IPS-18c (cell line): ENCODE data around the gene POMGNT1.

Source experiments
- H3K4me3 ChIP-seq: 2 replicates; pipeline ENCODE4 v1.7.0; 2013; ENCODE audit warnings: low read depth, mild to moderate bottlenecking, low read length, moderate library complexity; ENCODE audit not compliant: insufficient read depth
- H3K9me3 ChIP-seq: one replicate; pipeline ENCODE4 v1.6.1; 2013; ENCODE audit warnings: mild to moderate bottlenecking, low read length, moderate library complexity; ENCODE audit not compliant: control insufficient read depth, insufficient read depth

POMGNT1 gene

DNA sequence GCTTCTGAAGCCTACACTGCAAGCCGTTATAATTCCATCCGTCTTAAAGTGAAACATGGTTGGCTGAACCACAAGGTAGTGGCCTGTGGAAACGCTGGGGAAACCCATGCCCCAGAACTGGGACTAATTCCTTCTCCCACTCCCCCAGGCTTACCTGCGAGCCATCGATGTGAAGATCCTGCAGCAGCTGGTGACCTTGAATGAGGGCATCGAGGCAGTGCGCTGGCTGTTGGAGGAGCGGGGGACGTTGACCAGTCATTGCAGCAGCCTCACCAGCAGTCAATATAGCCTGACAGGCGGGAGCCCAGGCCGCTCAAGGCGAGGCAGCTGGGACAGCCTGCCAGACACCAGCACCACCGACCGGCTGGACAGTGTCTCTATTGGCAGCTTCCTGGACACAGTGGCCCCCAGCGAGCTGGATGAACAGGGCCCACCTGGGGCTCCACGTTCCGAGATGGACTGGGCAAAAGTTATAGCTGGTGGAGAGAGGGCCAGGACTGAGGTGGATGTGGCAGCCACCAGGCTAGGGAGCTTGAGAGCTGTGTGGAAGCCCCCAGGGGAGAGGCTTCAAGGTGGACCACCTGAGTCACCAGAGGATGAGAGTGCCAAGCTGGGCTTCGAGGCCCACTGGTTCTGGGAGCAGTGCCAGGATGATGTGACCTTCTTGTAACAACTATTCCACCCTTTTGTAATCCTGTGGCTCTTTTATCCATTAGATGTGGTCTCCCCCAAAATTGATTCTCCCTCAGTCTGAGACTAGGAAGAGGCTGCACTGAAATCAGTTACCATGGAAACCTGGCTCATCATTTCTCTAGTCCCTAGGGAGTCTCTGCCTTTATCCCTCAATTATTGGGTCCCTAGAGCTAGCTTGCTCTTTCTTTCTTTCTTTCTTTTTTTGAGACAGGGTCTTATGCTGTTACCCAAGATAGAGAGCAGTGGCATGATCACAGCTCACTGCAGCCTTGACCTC lies 21.6 kb upstream of the POMGNT1 start:
- Histone ChIP-seq H3K9me3 (peaks cover 2% of the 10 kb centered on the region), H3K4me3 (no peak overlapping the region)

DNA sequence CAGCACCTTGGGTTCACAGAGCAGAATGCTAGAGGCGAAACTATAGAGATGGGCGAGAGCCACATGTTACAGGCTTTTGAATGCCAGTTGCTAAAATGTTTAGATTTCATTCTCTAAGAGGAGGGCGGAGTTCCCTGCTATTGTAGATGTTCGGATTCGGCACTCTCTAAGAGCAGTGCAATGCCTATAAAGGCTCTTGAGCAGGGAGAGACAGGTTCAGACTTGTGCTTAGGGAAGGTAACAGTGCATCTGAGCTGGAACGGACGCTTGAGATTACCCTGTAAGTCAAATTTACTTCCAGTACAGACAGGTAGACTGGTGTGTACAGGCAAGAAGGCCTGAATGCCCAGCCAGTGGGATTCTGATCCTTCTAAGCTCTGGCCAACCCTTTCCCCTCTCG lies 20.2 kb upstream of the POMGNT1 start:
- H3K4me3 ChIP-seq = no peak overlapping the region
- H3K9me3 ChIP-seq = peaks cover 2% of the 10 kb centered on the region

DNA sequence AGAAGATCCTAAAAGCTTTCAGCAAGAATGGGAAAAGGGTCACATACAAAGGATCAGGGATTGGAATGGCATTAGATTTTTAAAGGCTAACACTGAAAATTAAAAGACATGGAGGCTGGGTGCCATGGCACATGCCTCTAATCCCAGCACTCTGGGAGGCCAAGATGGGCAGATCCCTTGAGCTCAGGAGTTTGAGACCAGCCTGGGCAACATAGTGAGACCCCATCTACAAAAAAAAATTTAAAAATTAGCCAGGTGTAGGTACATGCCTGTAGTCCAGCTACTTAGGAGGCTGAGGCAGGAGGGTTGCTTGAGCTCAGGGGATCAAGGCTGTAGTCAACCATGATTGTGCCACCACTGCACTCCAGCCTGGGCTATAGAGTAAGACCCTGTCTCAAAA lies 17.3 kb upstream of the POMGNT1 start:
- H3K4me3 ChIP-seq = no peak overlapping the region
- peaks cover 2% of the 10 kb centered on the region for H3K9me3 ChIP-seq

- no peak overlapping the region for H3K4me3 ChIP-seq
- H3K9me3 ChIP-seq = no peaks in the 10 kb centered on the region
Observed at GRCh38 chr1:46211051-46211450, 12.8 kb upstream of the POMGNT1 start.

DNA sequence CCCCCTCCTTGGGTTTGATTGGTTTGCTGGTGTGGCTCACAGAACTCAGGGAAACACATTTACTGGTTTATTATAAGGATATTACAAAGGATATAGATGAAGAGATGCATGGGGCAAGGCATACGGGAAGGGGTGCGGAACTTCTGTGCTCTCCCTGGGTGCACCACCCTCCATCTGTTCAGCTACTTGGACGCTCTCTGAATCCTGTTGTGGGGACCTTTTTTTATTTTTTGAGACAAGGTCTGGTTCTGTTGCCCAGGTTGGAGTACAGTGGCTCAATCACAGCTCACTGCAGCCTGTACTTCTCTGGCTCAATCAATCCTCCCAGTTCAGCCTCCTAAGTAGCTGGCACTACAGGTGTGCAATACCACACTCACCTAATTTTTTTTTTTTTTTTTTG lies 12.3 kb upstream of the POMGNT1 start:
- Histone ChIP-seq H3K4me3 (no peak overlapping the region), H3K9me3 (no peaks in the 10 kb centered on the region)

- H3K4me3 ChIP-seq = no peak overlapping the region
- H3K9me3 ChIP-seq = no peaks in the 10 kb centered on the region
Observed at GRCh38 chr1:46206399-46206798, 8.2 kb upstream of the POMGNT1 start.

GRCh38 chr1:46205791-46206190 lies 7.6 kb upstream of the POMGNT1 start:
- H3K4me3 ChIP-seq = no peak overlapping the region
- H3K9me3 ChIP-seq = no peaks in the 10 kb centered on the region

- Histone ChIP-seq H3K4me3 (no peak overlapping the region), H3K9me3 (no peaks in the 10 kb centered on the region)
Observed at GRCh38 chr1:46205141-46205540, 6.9 kb upstream of the POMGNT1 start.

- Histone ChIP-seq H3K9me3 (no peaks in the 10 kb centered on the region), H3K4me3 (0 out of 2 replicates have a peak overlapping the region, but pooled peaks have one; percentile 98)
Observed at GRCh38 chr1:46204406-46204742, 6.1 kb upstream of the POMGNT1 start.

GRCh38 chr1:46203738-46204405 lies 5.6 kb upstream of the POMGNT1 start:
- H3K4me3 ChIP-seq = peak overlapping the region; percentile 98
- H3K9me3 ChIP-seq = no peaks in the 10 kb centered on the region

GRCh38 chr1:46199233-46199749 lies 1.1 kb upstream of the POMGNT1 start:
- no peaks in the 10 kb centered on the region for H3K9me3 ChIP-seq
- no peak overlapping the region for H3K4me3 ChIP-seq

- H3K9me3 ChIP-seq = no peaks in the 10 kb centered on the region
- H3K4me3 ChIP-seq = peak overlapping the region; percentile 71
Observed at GRCh38 chr1:46197560-46197963, 672 bp downstream of the POMGNT1 start.

DNA sequence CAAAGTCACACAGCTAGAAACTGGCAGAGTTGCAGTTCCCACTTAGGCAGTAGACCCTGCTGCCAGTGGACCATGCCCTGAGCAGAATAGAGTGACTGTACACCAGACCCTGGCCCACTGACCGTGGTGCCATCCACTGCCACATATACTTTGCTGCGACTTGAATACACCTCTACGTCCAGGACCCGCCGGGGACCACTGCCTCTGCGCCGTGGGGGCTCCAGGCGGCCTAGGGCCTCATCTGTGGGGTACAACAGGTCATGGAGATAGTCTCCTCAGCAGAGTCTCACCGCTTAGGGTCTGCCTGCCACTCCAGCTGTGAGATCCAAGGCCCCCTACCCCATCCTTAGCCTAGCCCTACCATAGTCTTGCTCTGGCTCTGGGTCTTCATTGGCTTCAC lies 1.6 kb downstream of the POMGNT1 start:
- Histone ChIP-seq H3K4me3 (no peak overlapping the region), H3K9me3 (no peaks in the 10 kb centered on the region)

DNA sequence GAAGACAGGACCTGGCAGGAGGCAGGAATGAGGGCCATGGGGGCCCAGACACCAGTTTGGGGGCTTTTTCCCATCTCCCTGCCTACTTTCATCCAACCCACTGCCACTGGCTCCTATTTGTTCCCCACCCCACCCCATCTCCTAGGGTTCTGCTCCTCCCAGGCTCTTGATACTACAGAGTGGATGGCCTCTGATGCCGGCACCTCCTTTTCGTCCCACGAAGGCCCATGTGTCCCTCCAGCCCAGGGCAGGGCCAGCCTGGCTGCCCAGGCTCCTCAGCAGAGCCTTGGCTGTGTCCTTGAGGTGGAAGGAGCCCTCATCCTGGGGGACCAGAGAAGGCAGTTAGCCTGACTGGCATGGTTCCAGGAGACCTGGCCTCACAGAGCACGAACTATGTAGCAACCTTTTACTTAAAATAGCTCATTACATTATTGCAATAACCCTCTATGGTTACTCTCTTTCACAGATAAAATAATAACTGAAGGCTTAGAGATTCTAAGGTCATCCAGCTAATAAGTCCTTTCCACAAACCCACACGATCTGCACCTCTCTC lies 3.5 kb downstream of the POMGNT1 start:
- no peaks in the 10 kb centered on the region for H3K9me3 ChIP-seq
- no peak overlapping the region for H3K4me3 ChIP-seq

GRCh38 chr1:46193984-46194570 lies 4.2 kb downstream of the POMGNT1 start:
- no peaks in the 10 kb centered on the region for H3K9me3 ChIP-seq
- H3K4me3 ChIP-seq = no peak overlapping the region

GRCh38 chr1:46193285-46193684 lies 4.9 kb downstream of the POMGNT1 start:
- no peaks in the 10 kb centered on the region for H3K9me3 ChIP-seq
- H3K4me3 ChIP-seq = no peak overlapping the region

GRCh38 chr1:46192171-46192570 lies 6.1 kb downstream of the POMGNT1 start:
- Histone ChIP-seq H3K4me3 (no peak overlapping the region), H3K9me3 (no peaks in the 10 kb centered on the region)
